NCI-H2171 treated with DMSO at 0.1 percent for 48 hours (cell line): Measurements from ENCODE around the gene GRXCR2.
"Not testable (repeated sequence)": the region's sequence is repeated elsewhere in the genome, so short reads cannot be mapped to it uniquely, and the experiment has no call there.

Experiments used
- DNase-seq: peaks from one replicate; lab custom pipeline; 2025; lab: John Stamatoyannopoulos, UW

Gene GRXCR2

DNA sequence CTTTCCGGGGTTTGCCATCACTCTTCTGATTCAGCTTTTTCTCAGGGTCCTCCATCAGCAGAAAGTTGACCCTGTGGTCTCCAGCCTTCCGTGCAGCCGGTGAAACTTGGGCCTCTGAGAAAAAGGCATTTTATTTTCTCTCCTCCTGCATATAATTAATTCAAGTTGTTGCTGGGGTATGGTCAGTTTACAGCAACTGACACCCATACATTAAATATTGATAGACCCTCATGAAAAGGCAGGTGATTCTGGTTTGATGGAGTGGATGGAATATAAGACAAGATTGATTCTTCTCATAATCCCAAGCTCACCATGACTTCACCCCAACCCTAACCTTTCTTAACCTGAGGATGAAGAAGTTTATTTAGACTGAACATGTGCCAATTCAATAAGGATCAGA is at the start of gene GRXCR2:
Gene GRXCR2, minus strand, starts transcription at position 101 of the 400 bp plus-strand sequence. Its CDS starts 46 bp downstream, at position 55.
- DNase-seq: no peak

DNA sequence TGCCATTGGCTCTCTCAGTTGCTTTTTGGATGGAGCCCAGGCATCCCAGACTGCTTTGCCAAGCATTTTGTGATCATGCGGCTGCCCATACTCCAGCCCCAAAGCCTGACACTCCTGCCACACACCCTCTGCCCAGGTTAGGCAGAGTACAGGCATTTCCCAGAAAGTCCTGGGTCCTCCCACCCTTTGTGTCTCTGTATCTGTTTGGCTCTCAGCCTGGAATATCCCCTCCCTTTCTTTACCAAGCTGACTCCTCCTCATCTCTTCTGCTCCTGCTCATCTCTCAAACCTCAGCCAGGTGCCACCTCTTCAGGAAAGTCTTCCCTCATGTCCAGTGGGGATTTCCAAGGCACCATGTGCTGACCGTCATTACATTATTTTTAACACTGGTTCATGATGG is 49.2 kb upstream of the GRXCR2 start:
- DNase-seq: no peak

DNA sequence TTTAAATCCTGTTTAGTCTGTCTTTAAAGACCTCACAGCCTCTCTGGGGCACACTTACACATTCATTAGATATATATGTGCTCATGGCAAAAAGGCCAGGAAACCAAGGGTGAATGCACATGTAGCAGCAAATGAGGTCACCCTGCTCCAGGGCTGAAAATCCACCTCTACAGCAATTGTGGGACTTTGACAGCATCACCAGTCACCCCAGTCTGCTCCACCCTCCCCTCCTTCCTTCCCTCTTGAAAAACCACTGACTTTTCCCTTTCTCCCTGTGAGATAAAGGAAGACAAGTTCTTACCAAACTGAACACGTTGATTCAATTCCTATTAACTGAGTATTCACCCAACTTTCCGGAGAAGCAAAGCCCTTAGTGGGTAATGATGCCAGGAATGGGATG is 48.4 kb upstream of the GRXCR2 start:
- DNase-seq: no peak

DNA sequence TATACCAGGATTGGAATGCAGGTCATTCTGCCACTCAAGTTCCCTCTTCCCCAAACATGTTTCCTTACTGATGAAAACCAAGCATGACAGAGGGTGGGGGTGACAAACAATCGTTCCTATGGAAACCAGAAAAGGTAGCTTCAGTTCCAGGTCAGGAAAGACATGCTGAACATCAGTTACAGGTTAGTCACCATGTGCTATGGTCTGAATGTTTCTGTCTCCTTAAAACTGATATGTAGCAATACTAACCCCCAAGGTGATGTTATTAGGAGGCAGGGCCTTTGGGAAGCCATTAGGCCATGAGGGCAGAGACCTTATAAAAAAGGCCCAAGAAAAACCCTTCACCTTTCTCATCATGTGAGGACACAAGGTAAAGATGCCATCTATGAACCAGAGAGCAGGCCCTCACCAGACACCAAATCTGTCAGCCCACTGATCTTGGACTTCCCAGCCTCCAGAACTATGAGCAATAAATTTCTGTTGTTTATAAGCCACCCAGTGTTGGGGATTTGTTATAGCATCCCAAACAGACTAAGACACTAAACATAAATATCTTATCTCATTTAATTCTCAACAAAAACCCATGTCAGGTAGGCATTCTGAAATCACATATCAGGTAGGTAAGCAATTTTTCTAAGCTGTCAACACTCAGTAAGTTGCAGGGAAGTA is 47.9 kb upstream of the GRXCR2 start:
- DNase-seq: no peak

- DNase-seq: no peak
Observed at GRCh38 chr5:145919413-145919812, 46.6 kb upstream of the GRXCR2 start.

DNA sequence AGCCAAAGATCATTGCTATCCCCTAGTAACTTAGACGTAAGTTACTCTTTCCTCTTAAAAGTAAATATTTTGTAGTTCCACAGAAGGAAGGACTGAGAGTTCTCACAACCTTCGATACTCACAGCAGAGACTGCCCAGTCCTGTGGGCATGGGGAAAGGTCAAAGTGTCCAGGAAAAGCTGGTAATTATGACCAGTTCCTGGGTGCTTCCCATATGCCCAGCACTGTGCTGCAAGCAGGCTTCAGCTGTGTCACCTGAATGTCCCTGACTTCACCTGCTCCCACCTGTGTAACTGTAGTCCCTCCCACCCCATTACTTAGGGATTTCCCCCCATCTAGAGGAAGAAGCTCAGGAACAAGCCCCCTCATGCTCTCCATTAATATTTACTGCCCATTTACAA is 45.6 kb upstream of the GRXCR2 start:
- no peak for DNase-seq

GRCh38 chr5:145917288-145917687 is 44.5 kb upstream of the GRXCR2 start:
- DNase-seq: no peak

- DNase-seq: no peak
Observed at GRCh38 chr5:145915970-145916638, 43.3 kb upstream of the GRXCR2 start.

DNA sequence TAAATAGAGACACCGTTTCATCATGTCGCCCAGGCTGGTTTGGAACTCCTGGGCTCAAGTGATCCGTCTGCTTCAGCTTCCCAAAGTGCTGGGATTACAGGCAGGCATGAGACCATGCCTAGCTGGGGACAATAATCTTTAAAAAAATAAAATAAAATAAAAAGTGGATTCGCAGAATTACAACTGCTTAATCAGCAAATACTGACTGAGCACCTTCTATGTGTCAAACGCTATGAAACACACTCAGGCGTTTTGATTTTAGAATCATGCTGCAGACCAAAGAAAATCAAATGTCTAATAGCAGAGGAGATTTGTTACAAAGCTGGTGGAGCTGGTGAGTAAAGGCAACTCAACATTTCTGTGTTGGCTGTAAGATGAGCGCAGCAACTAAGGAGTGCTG is 40.9 kb upstream of the GRXCR2 start:
- no peak for DNase-seq

GRCh38 chr5:145912594-145912993 is 39.8 kb upstream of the GRXCR2 start:
- DNase-seq: no peak

DNA sequence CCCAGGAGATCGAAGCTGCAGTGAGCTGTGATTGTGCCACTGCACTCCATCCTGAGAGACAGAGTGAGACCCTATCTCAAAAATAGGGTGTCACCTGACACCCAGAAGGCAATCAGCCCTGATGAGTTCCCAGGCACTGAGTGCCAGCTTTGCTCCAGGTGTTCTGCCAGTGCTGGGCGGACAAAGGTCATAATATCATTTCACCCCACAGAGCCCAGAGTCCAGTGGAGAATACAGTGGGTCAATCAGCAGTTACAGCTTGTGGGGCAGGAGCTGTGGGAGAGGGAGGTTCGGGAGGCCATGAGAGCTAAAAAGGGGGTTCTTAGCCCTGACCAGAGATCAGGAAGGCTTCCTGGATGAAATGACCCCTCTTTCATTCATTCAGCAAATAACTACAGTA is 39.2 kb upstream of the GRXCR2 start:
- DNase-seq: no peak

DNA sequence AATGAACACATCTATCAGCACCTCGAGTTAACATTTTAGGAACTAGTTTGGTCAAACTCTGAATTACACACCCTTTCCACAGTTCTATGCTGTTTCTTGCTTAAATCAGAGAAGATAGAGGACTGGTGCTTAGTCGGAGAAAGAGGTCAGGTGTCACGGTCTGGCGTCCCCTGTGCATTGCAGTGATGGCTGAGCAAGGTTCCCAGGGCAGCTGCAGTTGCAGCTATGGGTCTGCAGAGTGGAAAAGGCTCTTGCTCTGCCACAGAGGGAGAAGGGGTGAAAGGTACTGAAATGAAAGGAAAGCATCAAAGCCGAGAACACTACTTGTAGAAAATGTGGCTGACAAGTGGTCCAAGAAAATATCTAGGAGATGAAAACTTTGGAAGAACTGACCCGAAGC is 38.4 kb upstream of the GRXCR2 start:
- DNase-seq: no peak

DNA sequence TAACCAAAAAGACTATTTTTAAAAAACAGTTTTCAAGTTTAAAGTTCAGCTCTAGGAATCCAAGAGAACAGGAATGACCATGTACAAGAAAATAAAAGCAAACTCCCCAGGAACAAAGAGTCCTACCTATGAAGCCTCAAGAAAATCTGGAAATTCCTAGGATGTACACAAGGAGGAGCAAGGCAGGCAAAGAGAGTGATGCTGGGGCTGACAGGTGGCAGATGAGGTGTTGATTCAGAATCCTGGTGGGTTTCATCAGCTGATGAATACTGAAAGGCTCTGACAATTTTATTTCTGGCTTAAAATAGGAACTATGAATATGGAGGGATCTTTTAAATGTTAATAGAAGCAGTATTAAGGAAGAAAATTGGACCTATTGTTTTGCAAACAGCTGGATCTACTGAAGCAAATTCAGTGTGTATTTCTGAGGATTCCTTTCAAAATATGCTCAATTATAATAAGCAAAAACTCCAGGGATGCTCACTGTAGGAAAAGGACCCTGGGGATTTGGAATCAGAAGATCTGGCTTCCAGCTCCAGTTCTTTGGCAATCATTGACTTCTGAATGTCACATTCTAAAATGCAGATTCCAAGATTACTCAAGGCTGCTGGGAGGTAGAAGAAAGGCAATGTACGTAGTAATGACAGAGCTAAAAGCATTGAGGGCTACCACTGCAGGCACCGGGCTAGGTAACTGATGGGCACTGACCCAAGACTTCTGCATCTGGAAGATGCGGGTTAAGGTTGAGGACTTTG is 35.6 kb upstream of the GRXCR2 start:
- DNase-seq: peak; percentile 0

GRCh38 chr5:145906401-145906800 is 33.6 kb upstream of the GRXCR2 start:
- DNase-seq: no peak

DNA sequence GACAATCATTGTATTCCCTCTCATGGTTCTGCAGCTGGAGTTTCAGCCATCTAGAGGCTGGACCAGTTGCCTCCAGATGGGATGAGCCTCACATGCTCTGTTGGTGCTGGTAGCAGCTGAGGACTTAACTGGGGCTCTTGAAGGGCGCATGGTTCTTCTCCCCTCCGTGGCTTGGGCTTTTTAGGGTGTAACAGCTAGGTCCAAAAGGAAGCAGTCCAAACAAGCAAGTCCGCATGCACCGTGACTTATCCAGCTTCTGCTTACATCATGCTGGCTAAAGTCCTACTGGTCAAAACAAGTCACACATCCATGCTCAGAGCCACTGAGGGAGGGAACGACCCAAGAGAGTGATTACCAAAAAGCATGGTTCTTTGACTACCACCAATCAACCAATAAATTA is 31.9 kb upstream of the GRXCR2 start:
- no peak for DNase-seq

- no peak for DNase-seq
Observed at GRCh38 chr5:145903867-145904266, 31.1 kb upstream of the GRXCR2 start.

- no peak for DNase-seq
Observed at GRCh38 chr5:145903113-145903512, 30.3 kb upstream of the GRXCR2 start.

- no peak for DNase-seq
Observed at GRCh38 chr5:145902421-145902820, 29.6 kb upstream of the GRXCR2 start.

GRCh38 chr5:145898171-145898570 is 25.4 kb upstream of the GRXCR2 start:
- DNase-seq: no peak

GRCh38 chr5:145891378-145891777 is 18.6 kb upstream of the GRXCR2 start:
- DNase-seq: not testable (repeated sequence)

- no peak for DNase-seq
Observed at GRCh38 chr5:145889611-145890010, 16.8 kb upstream of the GRXCR2 start.

DNA sequence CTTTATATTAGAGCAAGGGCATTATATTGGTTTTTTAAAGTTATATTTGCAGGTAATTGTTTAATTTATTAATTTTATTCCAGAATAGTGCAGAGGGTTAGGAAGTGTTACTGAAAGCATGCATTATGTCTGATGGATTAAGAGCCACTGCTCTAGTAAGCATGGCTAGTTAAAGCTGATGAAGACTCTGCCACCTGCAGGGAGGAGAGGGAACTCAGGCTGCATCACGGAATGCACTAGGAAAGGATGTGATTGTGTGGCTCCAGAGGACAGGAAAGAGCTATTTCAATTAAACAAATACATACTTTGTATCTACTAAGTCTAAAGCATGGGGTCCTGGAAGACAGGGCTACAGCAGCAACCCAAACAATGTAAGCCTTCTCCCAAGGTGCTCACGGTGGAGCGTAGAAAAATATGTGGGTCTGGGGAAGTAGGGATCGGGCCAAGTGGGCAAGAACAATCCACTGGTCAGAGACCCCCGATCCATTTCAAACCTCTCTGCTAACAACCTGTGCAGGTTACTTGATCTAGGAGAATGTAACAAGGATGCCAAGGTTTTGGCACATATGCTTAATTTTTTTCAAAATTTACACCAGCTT is 15.3 kb upstream of the GRXCR2 start:
- DNase-seq: no peak

- no peak for DNase-seq
Observed at GRCh38 chr5:145887217-145887616, 14.4 kb upstream of the GRXCR2 start.
